ENCODE results near the gene LCAT. TPM values are rescaled to one million over a fixed set of nuclear protein-coding genes. Genes with fewer than 3 reads are reported as not detected.
"Not testable (repeated sequence)": the region's sequence is repeated elsewhere in the genome, so short reads cannot be mapped to it uniquely, and the experiment has no call there.

Gene LCAT
- polyA plus RNA-seq, 1 donor: 24.4 TPM

GRCh38 chr16:67946966-67947558 lies 3.1 kb upstream of the LCAT start:
- no peak for DNase-seq

GRCh38 chr16:67946128-67946569 lies 2.2 kb upstream of the LCAT start:
- DNase-seq: no peak

GRCh38 chr16:67945392-67945933 lies 1.5 kb upstream of the LCAT start:
- no peak for DNase-seq

GRCh38 chr16:67944690-67945391 lies 921 bp upstream of the LCAT start:
- DNase-seq: no peak

- DNase-seq: no peak
Observed at GRCh38 chr16:67943256-67943618, 683 bp downstream of the LCAT start.

- no peak for DNase-seq
Observed at GRCh38 chr16:67942510-67943255, 1.2 kb downstream of the LCAT start.

- no peak for DNase-seq
Observed at GRCh38 chr16:67942200-67942509, 1.8 kb downstream of the LCAT start.

GRCh38 chr16:67941469-67942199 lies 2.3 kb downstream of the LCAT start:
- no peak for DNase-seq

- DNase-seq: no peak
Observed at GRCh38 chr16:67940446-67941089, 3.4 kb downstream of the LCAT start.

- DNase-seq: no peak
Observed at GRCh38 chr16:67939507-67940445, 4.1 kb downstream of the LCAT start.

- DNase-seq: not testable (repeated sequence)
Observed at GRCh38 chr16:67937713-67938112, 6.2 kb downstream of the LCAT start.

- peak; percentile 59 for DNase-seq
Observed at GRCh38 chr16:67936880-67937605, 6.9 kb downstream of the LCAT start.

- DNase-seq: no peak
Observed at GRCh38 chr16:67936124-67936879, 7.6 kb downstream of the LCAT start, which contains the start of gene PSMB10. PSMB10 (minus strand) TSS chr16:67936850; CDS start chr16:67936749, 101 bp downstream.

GRCh38 chr16:67935402-67936123 lies 8.4 kb downstream of the LCAT start:
- DNase-seq: peak; percentile 94

GRCh38 chr16:67935101-67935401 lies 8.9 kb downstream of the LCAT start:
- no peak for DNase-seq

- no peak for DNase-seq
Observed at GRCh38 chr16:67934306-67935100, 9.4 kb downstream of the LCAT start.

GRCh38 chr16:67933805-67934204 lies 10.1 kb downstream of the LCAT start:
- no peak for DNase-seq

GRCh38 chr16:67932462-67932840 lies 11.5 kb downstream of the LCAT start:
- DNase-seq: no peak
